Pancreas (tissue), 10 donors: Measurements from ENCODE around the gene C3orf38. TPM values are rescaled to one million over a fixed set of nuclear protein-coding genes. Genes with fewer than 3 reads are reported as not detected.
"Not testable (repeated sequence)": the region's sequence is repeated elsewhere in the genome, so short reads cannot be mapped to it uniquely, and the experiment has no call there.

Experiments
- ATAC-seq, 4 donors: fragments of 200-7000 bp; cut with Tn5 transposase; one replicate each; pipeline versions ENCODE4 v1.8.0 to v1.9.1; 2020; ENCODE audit warnings: mild to moderate bottlenecking in 4 of 4, moderate library complexity in 4 of 4
- DNase-seq, 6 donors: peaks; one replicate each; pipeline ENCODE4 v3.0.0-alpha.2; 2020
- FAIRE-seq: peaks from 2 replicates; lab custom pipeline; 2012; peaks lifted over from hg19 to GRCh38; lab: Jason Lieb, UNC
- H3K27ac ChIP-seq, 4 donors: fragments of 200-600 bp; sonication (generic); 1 replicate in 3 of 4; 2 replicates in 1 of 4; pipeline versions ENCODE4 v1.5.0 to v1.8.0; 2020
- H3K27me3 ChIP-seq, 4 donors: fragments of 200-600 bp; one replicate each; pipeline ENCODE4 v1.8.0; 2021
- H3K36me3 ChIP-seq, 3 donors: fragments of 200-600 bp; sonication (generic) in 1 of 3; one replicate each; pipeline versions ENCODE4 v1.5.0 to v1.8.0; 2020 to 2021
- H3K4me1 ChIP-seq, 3 donors: fragments of 200-600 bp; one replicate each; pipeline ENCODE4 v1.8.0; 2021
- H3K4me3 ChIP-seq, 4 donors: fragments of 200-600 bp; sonication (generic) in 2 of 4; one replicate each; pipeline versions ENCODE4 v1.5.0 to v1.8.0; 2020 to 2021
- H3K9me3 ChIP-seq, 4 donors: fragments of 200-600 bp; one replicate each; pipeline ENCODE4 v1.8.0; 2021
- CTCF ChIP-seq, 4 donors: fragments of 200-600 bp; sonication (generic) in 3 of 4; IDR thresholded peaks; one replicate each; pipeline versions ENCODE4 v1.5.0 to v1.8.0; 2021; ENCODE audit warnings: antibody characterized with exemption in 4 of 4
- WGBS, 2 donors: extraction: QIAGEN DNeasy Blood & Tissue Kit; methylation state at CpG; one replicate each; pipeline ENCODE4 v1.1.7; 2013; 5-methylcytosine and 5-hydroxymethylcytosine counted together
- intact Hi-C, 3 donors: fragments of 100-400 bp; cut with DNase I; formaldehyde crosslinking; loops; one replicate each; pipeline versions ENCODE4 v1.11.1 to v1.14.2; 2022
- polyA plus RNA-seq, 2 donors: library from polyadenylated mRNA; stranded (reverse); fragments of 200-250 nt; gene quantifications; one replicate each; pipeline ENCODE4 v1.2.3, GENCODE V29; 2013
- total RNA-seq, 6 donors: library from RNA; stranded (reverse); fragmentation: NEBNext Ultra II Directional in 4 of 6; extraction: Animal tissue kit (Norgen Biotek cat#: 25700) in 4 of 6; gene quantifications; one replicate each; pipeline versions ENCODE4 v1.2.1 to v1.2.4, GENCODE V29; 2021 to 2023
- donor health status: healthy with polysubstance abuse.
- donor health status: DM: no; HTN: no; CAD: no; lungs with moderate emphysema.
- donor health status: DM: no; HTN: no; CAD: no.
- donor health status: control.
- donor health status: control.
- donor health status: Bipolar disorder and iron deficiency.
- donor health status: DM: yes; HTN: yes; CAD: no.
- donor health status: DM: no; HTN: no; CAD: no.
- donor health status: DM: no; HTN: no; CAD: no.
- donor health status: DM: yes; HTN: yes; CAD: no.

C3orf38 gene
- total and polyA plus RNA-seq, 8 donors = 2.7 to 11.6 (median 6.9) TPM

- peak; percentile 80 to 98 (median 94) for ATAC-seq
- intact Hi-C loops = no loop called here
Observed at GRCh38 chr3:88113311-88114162, 36.2 kb upstream of the C3orf38 start.

GRCh38 chr3:88114878-88115549, 34.7 kb upstream of the C3orf38 start:
- FAIRE-seq (no peak), DNase-seq (no peak), ATAC-seq (no peak)
- Histone ChIP-seq H3K9me3 (no peaks in the 10 kb centered on the region), H3K4me1 (no peaks in the 10 kb centered on the region), H3K27me3 (no peaks in the 10 kb centered on the region), H3K27ac (no peak overlapping the region), H3K36me3 (no peaks in the 10 kb centered on the region), H3K4me3 (no peak overlapping the region)
- intact Hi-C loops = no loop called here
- no peak for TF ChIP-seq CTCF (IDR thresholded peaks at IDR 0.05)
- WGBS, 2 donors = 92 to 94% methylated on average over 3 of the region's 3 CpGs

More at GRCh38 chr3:88113311-88114162, 36.2 kb upstream of the C3orf38 start:
- WGBS, 2 donors = 31 to 38% methylated on average over 5 of the region's 5 CpGs
- DNase-seq (peak in 3 of 6 donors; percentile 34 to 53 (median 41)), FAIRE-seq (peak; percentile 83)
- Histone ChIP-seq H3K4me1 (no peaks in the 10 kb centered on the region), H3K4me3 (no peak overlapping the region), H3K9me3 (no peaks in the 10 kb centered on the region), H3K36me3 (no peaks in the 10 kb centered on the region), H3K27me3 (no peaks in the 10 kb centered on the region), H3K27ac (no peak overlapping the region)
- peak; percentile 21 to 60 (median 53) for TF ChIP-seq CTCF (IDR thresholded peaks at IDR 0.05)

DNA sequence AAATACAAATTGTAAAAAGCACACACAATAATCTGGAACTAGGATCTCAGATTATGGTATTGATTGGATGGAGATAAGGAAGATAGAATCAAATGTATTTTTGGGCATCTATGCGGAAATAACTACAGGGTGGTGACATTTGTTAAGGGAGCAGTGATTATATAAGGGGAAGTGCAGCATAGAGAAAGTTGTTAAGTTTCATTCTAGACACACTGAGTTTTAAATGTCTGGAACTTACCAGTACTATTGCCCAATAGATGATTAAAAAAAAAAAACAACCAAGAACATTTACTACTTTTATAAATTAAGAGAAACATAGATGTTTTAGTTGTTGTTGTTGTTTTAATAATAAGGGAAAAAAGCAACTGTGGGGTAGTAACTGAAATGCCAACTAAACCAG, 32.1 kb upstream of the C3orf38 start:
- intact Hi-C loops = no loop called here
- H3K9me3 ChIP-seq = no peaks in the 10 kb centered on the region
- ATAC-seq (no peak), DNase-seq (no peak), FAIRE-seq (no peak)
- no peaks in the 10 kb centered on the region for H3K4me1 ChIP-seq
- 27 to 30% methylated on average over 1 of the region's 1 CpG for WGBS, 2 donors
- no peaks in the 10 kb centered on the region for H3K36me3 ChIP-seq
- no peak overlapping the region for H3K27ac ChIP-seq
- TF ChIP-seq CTCF (IDR thresholded peaks at IDR 0.05) = no peak
- H3K27me3 ChIP-seq = no peaks in the 10 kb centered on the region
- no peak overlapping the region for H3K4me3 ChIP-seq

- H3K9me3 ChIP-seq, H3K27me3 ChIP-seq, FAIRE-seq, DNase-seq, H3K36me3 ChIP-seq, H3K4me1 ChIP-seq, H3K27ac ChIP-seq, H3K4me3 ChIP-seq, ATAC-seq, intact Hi-C loops: not testable (repeated sequence)
- WGBS, 2 donors = 98 to 99% methylated on average over 1 of the region's 2 CpGs
Observed at GRCh38 chr3:88118603-88119002, 31.2 kb upstream of the C3orf38 start.

DNA sequence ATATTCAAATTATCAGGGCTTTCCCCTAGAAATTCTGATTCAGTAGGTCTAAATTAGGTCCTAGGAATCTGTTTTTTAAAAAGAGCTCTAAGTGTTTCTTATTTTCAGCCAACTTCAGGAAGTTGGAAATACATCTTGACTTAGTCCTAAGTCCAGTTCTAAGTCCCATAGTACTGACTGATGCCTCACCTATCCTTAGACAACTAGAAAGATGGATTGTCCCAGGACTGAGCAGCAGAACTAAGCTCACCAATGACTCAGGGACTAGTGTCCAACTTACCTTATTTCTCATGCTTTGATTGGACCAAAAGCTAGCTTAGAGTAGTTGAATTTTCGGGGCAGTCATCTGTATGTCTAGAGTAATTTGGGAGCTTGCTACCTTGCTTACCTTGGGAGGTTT, 26.2 kb upstream of the C3orf38 start:
- TF ChIP-seq CTCF (IDR thresholded peaks at IDR 0.05) = no peak
- FAIRE-seq (no peak), DNase-seq (no peak), ATAC-seq (no peak)
- intact Hi-C loops = no loop called here
- Histone ChIP-seq H3K27ac (no peak overlapping the region), H3K36me3 (no peaks in the 10 kb centered on the region), H3K4me1 (no peaks in the 10 kb centered on the region), H3K9me3 (no peaks in the 10 kb centered on the region), H3K4me3 (no peak overlapping the region), H3K27me3 (no peaks in the 10 kb centered on the region)
- 97 to 98% methylated on average over 1 of the region's 1 CpG for WGBS, 2 donors
